T-helper 2 cell (primary cell): ENCODE results near the gene ITGA3.
A peak's percentile ranks its signal among the peaks of the same experiment; 100 is the strongest.

Experiments
- DNase-seq, 5 experiments: peaks; one replicate each; pipeline versions ENCODE4 v3.0.0 to v3.0.0-alpha.2; 2012 to 2022
- total RNA-seq, 2 donors: gene quantifications; one replicate each; lab custom pipeline; 2026; lab: John Stamatoyannopoulos, UW

The ITGA3 gene
- total RNA-seq, result 19.0 to 19.7 reads per million in 2 donors

DNA sequence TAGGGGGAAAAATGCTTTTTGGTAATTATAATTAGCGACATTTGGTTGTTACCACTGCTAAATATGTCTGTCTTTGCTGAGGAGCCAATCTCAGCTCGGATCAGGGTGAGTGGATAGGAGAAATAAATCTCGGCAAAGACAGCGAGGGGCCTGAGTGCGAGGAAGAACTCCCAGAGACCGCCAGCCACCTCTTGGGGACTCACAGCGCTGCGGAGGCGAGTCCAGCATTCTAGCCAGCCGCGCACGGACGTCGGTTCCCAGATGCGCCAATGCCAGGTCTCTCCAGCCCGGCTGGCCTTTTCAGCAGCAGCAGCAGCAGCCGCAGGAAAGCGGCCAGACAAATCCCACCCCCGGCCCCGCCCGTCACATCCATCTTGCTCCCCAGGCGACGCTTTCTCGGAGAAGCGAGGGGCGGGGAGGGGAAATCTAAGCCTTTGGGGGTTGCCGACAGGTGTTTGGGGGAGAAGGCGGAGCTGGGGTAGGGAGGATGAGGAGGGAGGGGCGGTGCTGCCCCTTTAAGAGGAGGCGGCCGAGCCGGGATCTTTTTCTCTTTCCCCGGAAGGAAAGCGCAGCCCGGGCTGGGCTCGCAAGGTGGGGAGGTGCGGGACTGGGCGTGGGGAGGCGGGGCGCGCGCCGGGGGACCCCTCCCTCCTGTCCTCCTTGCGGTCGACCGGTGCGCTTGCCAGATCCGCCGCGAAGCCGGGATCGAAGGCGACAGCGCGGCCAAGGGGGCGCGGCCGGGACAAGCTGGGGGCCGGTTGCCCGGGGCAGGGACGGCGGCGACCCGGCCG, at the start of gene ITGA3:
Gene ITGA3, plus strand, starts transcription at position 685 of the 791 bp plus-strand sequence. CDS start 330 bp downstream, outside the sequence.
- peak; percentile 40 to 60 (median 47) for DNase-seq

DNA sequence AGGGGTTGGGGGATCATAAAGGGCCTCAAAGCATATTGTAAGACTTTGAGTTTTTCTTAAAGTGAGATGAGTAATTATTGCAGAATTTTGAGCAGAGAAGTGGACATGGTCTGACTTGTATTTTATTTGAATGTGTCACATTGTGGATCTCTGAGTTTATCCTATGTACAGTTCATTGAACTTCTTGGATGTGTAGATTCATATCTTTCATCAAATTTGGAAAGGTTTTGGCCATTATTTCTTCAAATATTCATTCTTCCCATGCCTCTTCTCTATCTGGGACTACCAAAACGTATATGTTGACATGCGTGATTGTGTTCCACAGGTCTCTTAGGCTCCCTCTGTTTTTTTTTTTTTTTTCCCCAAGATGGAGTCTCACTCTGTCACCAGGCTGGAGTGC, 46.6 kb upstream of the ITGA3 start:
- DNase-seq, result no peak

DNA sequence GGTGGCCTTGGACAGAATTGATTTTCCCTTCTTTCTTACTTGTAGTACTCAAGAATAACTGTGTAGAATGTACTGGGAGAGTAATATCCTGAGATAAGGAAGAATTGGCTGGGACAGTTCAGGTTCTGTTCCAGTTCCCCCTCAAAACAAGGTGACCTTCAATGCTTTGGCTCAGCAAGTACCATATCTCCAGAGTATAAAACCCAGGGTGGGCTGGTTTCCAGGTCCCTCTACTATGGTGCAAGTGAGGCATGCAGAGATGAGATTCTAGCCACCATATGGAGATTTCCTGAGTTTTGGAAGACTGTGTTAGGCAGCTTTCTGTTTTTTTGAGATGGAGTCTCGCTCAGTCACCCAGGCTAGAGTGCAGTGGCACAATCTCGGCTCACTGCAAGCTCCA, 42.8 kb upstream of the ITGA3 start:
- DNase-seq, result no peak

DNA sequence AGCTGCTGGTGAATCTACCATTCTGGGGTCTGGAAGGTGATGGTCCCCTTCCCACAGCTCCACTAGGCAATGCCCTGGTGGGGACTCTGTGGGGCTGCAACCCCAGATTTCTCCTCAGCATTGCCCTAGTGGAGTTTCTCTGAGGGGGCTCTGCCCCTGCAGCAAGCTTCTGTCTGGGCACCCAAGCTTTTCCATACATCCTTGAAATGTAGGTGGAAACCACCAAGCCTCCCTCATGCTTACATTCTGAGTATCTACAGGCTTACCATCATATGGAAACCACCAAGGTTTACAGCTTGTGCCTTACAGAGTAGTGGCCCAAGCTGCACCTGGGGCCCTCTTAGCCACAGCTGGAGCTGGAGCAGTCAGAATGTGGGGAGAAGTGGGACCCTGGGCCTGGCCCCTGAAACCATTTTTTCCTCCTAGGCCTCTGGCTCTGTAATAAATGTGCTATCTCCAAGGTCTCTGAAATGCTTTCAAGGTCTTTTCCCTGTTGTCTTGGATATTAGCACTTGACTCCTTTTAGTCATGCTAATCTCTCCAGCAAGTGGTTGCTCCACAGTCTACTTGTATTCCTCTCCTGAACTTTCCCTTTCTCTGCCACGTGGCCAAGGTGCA, 41.3 kb upstream of the ITGA3 start:
- no peak for DNase-seq

DNA sequence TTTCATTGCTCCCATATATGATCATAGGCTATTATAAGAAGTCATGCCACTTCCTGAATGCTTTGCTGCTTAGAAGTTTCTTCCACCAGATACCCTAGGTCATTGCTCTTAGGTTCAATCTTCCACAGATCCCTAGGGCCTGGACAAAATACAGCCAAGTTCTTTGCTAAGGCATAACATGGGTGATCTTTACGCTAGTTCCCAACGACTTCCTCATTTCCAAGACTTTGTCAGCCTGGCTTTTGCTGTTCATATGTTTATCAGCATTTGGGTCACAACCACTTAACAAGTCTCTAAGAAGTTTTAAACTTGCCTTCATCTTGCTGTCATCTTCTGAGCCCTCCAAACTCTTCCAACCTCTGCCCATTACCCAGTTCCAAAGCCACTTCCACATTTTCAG, 40.8 kb upstream of the ITGA3 start:
- DNase-seq, result no peak

DNA sequence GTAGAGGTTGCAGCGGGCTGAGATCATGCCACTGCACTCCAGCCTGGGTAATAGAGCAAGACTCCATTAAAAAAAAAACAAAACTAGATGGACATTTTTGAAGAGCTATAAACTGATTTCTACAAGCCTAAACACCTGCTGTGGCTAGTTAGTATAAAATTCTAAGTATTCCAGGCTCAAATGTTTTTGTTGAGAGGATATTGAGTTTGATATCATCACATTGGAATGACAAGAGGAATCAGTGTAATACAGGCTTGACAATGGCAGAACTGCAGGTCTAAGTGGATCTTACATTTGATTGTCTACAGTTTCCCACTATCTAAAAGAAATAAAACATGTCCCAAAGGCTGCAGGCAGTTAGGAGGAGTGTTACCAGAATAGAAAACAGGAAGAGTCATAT, 37.0 kb upstream of the ITGA3 start:
- no peak for DNase-seq

DNA sequence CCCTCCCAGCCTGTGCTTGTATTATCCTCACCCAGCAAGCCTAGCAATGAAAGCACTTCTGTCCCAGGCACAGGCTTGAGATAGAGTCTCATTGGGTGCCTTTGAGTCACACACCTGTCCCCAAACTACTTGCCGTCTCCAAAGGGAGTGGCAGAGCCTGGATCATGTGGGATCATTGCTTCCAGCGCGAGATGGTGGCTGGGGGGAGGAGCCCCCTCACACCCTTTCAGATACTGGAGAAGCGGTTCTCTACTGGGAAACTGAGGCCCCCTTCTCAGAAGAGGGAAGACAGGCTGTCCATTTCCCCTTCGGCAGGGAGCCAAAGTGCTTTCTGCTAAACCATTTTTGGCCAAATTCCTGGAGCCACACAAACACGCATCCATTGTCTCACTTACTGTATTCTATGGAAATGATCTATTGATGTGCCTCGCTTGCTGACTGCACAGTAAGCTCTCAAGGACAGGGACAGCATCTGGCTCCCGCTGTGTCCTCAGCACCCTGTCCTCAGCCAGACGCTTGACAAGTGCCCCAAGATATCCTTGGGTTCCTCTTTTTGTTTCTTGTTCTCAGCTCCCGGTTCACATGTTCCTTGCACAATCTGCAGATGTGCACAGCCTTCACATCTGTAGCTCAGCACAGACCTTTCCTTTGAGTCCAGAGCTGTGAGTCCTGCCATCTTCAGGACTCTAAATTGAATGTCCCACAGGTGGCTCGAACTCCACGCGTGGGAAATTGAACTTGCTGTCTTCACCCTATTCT, 34.9 kb upstream of the ITGA3 start:
- DNase-seq, result no peak

DNA sequence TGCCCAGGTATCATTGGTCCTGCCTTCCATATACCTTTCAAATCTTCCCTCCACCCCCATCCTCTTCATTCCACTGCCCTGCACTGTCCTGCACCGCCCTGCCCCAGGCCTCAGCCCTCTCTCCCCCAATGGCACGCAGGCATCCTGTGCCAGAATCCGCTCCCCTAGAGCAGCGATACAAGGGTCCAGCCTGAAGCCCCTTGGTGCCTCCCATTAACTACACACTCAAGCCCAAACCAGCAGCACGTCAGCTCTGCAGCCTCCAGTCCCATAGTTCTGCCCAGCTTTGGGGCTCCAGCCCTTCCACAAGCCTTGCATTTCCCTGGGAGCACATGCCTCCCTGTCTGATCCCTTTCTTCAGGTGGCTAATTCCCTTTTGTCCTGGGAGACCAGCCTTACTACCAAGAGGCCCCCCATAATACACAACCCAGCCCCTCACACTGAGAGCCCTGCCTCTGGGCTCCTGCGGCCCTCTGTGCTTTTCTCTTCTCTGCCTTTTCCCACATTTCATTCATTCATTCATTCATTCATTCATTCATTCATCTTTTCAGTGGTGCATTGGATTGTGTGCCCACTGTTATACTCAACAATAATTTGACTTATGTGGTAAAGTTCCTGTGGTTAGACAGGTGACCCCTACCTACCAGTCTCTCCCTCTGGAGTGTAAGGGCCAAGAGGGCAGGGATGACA, 34.1 kb upstream of the ITGA3 start:
- no peak for DNase-seq

DNA sequence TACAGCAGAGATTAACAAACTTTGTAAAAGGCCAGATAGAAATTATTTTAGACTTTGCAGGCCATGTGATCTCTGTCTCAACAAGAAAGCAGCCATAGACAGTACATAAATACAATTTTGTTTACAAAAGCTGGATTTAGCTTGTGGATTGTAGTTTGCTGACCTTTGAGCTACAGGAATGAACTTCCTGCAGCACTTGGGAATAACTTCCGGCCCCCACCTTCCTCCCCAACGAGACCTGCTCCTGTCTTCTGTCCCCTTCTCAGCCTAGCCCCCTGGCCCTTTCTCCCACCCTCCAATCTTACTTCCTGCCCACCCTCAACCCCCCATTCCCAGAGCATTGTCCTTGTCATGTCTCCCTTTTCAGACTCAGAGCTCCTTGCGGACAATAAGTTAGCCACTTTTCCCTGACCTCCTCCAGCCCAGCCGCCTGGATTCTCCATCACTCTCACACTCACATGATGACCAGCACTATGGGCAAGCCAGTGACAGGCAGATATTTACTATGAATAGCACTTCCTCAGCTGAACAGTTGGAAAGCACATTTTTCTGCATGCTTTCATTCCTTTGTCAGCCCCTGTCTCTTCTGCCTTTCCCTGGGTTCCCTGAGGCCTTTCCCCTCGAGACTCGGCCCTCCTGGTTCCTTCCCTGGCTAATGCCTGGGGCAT, 33.3 kb upstream of the ITGA3 start:
- no peak for DNase-seq

DNA sequence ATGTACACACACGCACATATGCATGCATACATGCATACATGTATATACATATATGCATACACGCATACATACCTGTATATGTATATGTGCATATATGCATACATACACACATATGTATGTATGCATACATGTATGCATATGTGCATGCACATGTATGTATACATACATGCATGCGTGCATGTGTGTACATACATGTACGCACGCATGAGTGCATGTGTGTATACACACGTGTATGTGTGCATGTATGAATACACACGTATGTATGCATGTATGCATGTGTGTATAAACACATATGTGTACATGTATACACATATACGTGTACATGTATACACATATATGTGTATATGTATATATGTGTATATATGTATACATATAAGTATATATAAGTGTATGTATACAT, 32.4 kb upstream of the ITGA3 start:
- DNase-seq, result no peak

DNA sequence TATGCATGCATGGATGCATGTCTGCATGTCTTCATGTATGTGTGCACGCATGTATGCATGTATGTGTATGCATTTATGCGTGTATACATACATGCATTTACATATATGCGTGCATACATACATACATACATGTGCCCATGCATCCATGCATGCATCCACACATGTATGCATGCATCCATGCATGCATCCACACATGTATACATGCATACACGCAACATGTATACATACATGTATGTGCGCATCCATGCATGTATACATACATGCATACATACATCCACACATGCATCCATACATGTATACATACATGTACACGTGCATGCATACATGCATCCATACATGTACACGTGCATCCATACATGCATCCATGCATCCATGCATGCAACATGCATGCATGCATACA, 31.1 kb upstream of the ITGA3 start:
- no peak for DNase-seq

DNA sequence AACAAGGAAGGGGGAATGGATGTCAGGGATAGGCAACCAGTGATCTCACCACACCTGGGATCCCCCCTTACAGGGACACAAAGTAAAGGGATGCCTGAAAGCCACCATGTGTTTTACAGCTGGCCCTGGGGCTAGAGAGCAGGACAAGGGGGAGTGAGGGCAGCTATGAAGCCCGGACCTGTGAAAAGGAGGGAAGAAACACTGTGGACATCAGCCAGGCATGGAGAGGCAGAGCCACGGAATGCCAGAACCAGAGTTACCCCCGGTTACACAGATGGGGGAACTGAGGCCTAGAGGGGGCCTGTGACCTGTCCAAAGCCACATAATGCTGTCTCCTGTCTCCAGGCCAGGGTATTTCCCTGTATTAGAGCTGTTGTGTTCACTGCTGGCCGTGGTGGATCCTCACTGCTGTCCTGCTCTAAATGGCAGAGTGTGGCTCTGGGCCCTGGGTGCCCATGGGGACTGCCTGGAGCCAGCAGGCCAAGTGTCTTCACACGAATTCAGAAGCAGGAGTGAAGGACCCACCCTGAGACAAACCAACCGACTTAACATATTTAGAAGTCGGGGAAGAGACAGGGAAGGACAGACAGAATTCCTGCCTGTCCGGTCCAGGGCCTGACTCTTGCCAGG, 29.7 kb upstream of the ITGA3 start:
- no peak for DNase-seq

DNA sequence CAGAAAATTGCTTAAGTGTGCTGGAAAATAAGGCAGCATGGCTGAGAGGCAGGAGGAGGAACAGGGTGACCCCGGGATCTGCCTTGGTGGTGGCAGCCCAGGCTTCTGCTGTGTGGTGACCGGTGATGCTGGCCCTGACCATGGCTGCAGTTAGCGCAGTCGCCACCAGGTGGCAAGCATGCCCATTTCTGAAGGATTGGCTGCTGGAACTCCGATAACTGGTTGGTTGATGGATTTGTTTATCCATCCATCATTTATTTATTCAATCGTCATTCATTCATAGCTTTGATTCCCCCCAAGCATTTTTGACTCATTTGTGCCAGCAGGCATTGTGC, 29.1 kb upstream of the ITGA3 start:
- peak; percentile 49 to 77 (median 63) for DNase-seq

DNA sequence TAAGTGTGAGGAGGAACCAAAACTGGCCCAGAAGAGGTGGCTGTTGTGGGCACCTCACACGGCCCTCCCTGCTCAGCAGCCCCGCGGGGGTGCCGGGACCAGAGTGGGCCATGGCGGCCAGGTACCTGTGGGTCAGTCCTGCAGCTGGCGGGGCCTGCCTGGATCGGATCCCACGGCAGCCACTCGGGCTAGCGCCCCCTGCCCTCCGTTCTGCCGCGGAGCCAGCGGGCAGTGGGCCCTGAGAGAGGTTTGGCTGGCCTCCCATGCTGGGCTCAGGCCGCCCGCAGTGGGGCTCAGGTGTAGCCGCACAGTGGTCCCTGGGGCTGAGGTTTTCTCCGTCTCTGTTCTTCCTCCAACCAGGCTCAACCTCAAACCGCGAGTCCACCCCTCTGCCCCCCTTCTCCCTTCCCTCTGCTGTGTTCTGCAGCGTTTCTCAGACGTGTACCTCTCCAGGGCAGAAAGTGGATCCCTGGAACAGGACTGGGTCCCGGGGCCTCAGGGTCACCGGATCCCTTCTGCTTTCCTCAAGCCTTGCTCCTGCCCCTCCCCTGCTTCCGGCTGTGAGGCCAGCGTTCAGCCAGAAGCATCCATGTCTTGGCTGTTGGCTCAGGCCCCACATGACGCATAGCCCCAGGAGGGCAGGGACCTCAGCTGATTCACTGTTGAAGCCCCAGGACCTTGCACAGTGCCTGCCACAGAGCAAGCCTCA, 28.6 kb upstream of the ITGA3 start:
- no peak for DNase-seq

DNA sequence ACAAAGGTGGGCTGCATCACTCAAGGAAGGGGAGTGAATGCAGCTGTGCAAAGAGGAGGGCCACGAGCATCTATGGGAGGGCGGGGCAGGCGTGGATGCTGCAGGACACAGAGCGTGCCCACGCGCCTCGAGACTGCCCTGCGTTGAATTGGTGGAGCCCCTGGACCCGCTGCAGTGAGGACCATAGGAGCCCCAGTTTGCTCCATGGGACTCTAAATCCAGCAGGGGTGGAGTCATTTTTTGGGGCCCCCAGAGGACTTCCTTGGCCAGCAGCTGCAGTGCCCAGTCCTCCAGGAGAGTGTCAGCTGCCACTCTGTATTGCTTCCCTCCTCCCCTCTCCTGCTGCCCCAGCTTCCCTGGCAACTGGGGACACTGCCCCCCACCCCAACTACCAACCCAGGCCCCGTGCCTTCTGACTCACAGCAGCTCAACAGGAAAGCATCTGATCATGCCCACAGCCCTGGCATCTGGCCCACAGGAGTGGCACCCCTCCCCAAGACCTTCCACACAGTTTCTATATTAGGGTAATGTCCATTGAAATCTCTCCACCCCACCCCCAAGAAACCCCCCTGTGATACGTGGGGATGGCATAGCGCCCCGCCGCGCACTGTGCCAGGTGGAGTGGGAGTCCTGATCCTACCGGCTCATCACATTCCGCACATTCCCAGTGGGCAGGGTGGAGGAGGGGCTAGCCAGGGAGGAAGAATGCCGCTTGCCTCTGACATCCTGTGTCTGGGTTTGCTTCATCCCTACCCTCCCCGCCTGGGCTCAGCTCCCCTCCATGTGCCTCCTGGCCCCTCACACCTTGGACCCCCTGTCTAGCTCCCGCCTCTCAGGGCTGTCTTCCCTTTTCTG, 27.8 kb upstream of the ITGA3 start:
- DNase-seq, result no peak

DNA sequence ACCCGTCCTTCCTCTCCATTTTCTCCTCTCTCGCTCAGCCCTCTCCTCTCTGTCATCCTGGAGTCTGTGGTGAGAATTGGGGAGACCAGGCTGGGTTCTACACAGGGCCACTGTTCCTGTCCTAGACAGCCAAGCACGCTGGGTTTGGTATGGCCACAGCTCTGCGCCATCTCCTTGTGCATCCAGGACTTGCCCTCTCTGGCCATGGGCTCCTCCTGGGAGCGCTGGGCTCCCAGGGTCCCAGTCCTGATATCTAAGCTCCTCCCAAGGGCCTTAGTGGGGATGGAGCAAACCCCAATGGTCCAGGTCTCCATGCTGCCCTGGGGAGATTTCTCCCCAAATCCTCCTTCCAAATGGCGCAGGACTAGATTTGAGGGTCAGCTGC, 27.2 kb upstream of the ITGA3 start:
- no peak for DNase-seq

DNA sequence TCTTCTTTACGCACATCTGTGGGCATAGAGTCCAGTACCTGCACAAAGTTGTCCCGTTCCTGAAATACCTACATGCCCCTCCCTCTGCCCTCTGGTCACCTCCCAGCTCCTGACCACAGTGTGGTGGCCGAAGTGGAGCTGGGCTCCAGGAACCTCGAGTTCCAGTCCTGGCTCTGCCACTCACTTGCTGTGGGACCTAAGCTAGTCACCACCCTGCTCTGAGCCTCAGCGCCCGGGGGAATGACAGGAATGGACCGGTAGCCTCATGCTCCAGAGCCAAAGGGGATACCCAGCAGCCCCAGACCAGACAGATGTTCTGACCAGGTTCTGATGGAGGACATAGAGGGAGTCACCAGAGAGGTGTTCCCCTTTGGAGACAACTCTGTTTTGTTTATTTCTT, 26.7 kb upstream of the ITGA3 start:
- DNase-seq, result no peak

DNA sequence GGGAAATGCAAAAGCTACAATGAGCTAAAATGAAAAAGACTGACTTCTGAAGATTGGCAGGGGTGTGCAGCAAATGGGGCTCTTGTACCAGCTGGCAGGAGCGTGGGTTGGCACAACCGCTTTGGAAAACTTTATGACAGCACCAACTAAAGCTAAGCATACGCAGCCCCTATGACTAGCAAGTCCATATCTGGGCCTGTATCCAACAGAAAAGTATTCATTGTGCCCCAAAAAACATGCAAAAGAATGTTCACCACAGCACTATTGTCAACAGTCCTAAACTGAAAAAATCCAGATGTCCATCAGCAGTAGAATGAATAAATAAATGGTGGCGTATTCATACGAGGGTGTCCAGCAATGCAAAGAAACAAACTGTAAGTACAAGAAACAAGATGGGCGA, 22.6 kb upstream of the ITGA3 start:
- no peak for DNase-seq

DNA sequence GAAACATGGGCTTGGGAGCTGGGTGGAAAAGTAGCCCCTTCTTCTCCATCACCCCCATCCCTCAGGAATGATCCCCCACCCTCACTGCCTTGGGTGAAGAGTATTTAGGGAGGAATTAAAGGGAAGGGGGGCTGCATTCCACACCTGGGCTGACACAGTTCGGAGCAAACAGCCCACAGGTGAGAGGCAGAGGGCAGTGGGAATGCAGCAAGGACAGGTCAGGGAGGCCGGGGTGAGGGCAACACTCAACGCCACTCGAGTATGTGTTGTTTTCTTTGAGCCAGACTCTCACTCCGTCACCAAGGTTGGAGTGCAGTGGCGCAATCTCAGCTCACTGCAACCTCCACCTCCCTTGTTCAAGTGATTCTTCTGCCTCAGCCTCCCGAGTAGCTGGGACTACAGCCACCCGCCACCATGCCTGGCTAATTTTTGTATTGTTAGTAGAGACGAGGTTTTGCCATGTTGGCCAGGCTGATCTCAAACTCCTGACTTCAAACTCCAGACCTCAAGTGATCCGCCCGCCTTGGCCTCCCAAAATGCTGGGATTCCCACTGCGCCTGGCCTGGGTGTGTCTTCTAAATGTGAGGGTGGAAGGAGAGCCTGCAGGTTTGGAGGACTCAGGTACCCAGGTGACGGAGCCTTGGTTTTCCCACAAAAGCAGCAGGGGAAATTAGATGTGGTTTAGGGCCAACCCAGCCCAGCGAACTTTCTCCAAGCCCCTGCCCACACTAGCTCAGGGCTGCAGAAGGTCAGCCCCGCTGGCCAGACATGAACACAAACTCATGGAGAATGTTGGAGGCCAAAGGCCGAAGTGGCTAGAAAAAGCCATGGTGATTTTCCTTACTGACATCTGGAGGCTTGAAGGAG, 21.2 kb upstream of the ITGA3 start:
- no peak for DNase-seq
